Gastrocnemius medialis (tissue), 4 donors: ENCODE results near the gene PCSK1N. TPM values are rescaled to one million over a fixed set of nuclear protein-coding genes. Genes with fewer than 3 reads are reported as not detected.
A peak's percentile ranks its signal among the peaks of the same experiment; 100 is the strongest.

Source experiments
- ATAC-seq, 2 donors: fragments of 150-250 bp; one replicate each; pipeline ENCODE4 v1.9.1; 2016
- DNase-seq, 2 donors: peaks; one replicate each; pipeline ENCODE4 v3.0.0-alpha.2; 2019
- H3K27ac ChIP-seq, 4 donors: fragments of 200-600 bp; sonication (generic); 1 replicate in 1 of 4; 2 replicates in 3 of 4; pipeline ENCODE4 v1.5.1; 2016 to 2018; ENCODE audit warnings: mild to moderate bottlenecking in 2 of 4, moderate library complexity in 1 of 4
- H3K27me3 ChIP-seq, 3 donors: fragments of 200-600 bp; sonication (generic) in 2 of 3; 1 replicate in 1 of 3; 2 replicates in 2 of 3; pipeline versions ENCODE4 v1.5.1 to v1.6.0; 2016 to 2019; ENCODE audit warnings: mild to moderate bottlenecking in 1 of 3, moderate library complexity in 1 of 3
- H3K36me3 ChIP-seq, 2 donors: fragments of 200-600 bp; sonication (generic) in 1 of 2; one replicate each; pipeline ENCODE4 v1.5.1; 2017 to 2018
- H3K4me1 ChIP-seq, 2 donors: fragments of 200-600 bp; sonication (generic) in 1 of 2; one replicate each; pipeline ENCODE4 v1.5.1; 2016 to 2017; ENCODE audit warnings: mild to moderate bottlenecking in 2 of 2
- H3K4me3 ChIP-seq, 4 donors: fragments of 200-600 bp; sonication (generic) in 3 of 4; 1 replicate in 1 of 4; 2 replicates in 3 of 4; pipeline ENCODE4 v1.5.1; 2016 to 2019; ENCODE audit warnings: mild to moderate bottlenecking in 2 of 4
- H3K9me3 ChIP-seq, 3 donors: fragments of 200-600 bp; sonication (generic) in 2 of 3; 1 replicate in 1 of 3; 2 replicates in 2 of 3; pipeline ENCODE4 v1.5.1; 2016 to 2019
- POLR2A ChIP-seq, 2 donors: fragments of 450-650 bp; IDR thresholded peaks; one replicate each; pipeline ENCODE4 v1.6.1; 2017; ENCODE audit warnings: antibody characterized with exemption in 2 of 2, mild to moderate bottlenecking in 2 of 2, moderate library complexity in 2 of 2
- in situ Hi-C, 4 donors: fragments of 200-750 bp; cut with MboI; loops; one replicate each; pipeline versions ENCODE4 v1.15.0 to v1.8.0; 2017; ENCODE audit warnings: low sequenced_read_pairs in 4 of 4
- intact Hi-C: fragments of 100-400 bp; cut with DNase I; formaldehyde crosslinking; loops from one replicate; pipeline ENCODE4 v1.15.1; 2023; ENCODE audit warnings: low total_unique reads
- total RNA-seq, 4 donors: library from RNA; depleted of rRNA; stranded (reverse); fragments of >200 nt; gene quantifications; one replicate each; pipeline versions ENCODE4 v1.1.0 to v1.2.3, GENCODE V29; 2016
- TF ChIP-seq, protein P1 (sequence below), 5 experiments: fragments of 450-650 bp in 3 of 5; fragments of 200-600 bp in 2 of 5; sonication (generic) in 2 of 5; IDR thresholded peaks in 4 of 5; conservative IDR thresholded peaks in 1 of 5; 1 replicate in 4 of 5; 2 replicates in 1 of 5; pipeline ENCODE4 v1.5.1; 2016 to 2019; ENCODE audit warnings: antibody characterized with exemption in 5 of 5, mild to moderate bottlenecking in 3 of 5, moderate library complexity in 3 of 5

The PCSK1N gene
- total RNA-seq, 4 donors from 2014 or later: not detected

DNA sequence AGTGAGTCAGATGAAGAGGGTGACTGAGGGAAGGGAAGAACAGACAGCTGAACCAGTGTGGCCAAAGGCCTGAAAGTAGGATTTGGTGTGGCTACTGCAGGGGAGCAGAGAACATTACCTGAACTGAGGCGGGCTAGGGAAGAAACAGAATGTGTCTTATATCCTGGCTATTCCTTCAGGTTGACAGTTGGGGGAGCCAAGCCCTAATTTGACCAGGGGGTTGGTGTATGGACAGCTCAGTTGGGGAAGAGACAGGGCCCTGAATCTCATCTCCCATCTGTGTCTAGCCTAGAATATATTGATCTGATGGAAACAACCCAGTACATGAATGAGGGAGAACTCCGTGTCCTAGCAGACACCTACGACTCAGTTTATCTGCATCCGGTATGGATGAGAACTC, 29.3 kb downstream of the PCSK1N start:
- Histone ChIP-seq H3K36me3 (peaks cover 0 to 6% of the 10 kb centered on the region in 2 donors), H3K27me3 (no peaks in the 10 kb centered on the region), H3K4me3 (no peak overlapping the region), H3K27ac (no peak overlapping the region), H3K9me3 (no peaks in the 10 kb centered on the region), H3K4me1 (peaks cover 0 to 6% of the 10 kb centered on the region in 2 donors)
- ATAC-seq (no peak), DNase-seq (no peak)
- TF ChIP-seq POLR2A (IDR thresholded peaks at IDR 0.05): no peak
- TF ChIP-seq, protein P1, sequence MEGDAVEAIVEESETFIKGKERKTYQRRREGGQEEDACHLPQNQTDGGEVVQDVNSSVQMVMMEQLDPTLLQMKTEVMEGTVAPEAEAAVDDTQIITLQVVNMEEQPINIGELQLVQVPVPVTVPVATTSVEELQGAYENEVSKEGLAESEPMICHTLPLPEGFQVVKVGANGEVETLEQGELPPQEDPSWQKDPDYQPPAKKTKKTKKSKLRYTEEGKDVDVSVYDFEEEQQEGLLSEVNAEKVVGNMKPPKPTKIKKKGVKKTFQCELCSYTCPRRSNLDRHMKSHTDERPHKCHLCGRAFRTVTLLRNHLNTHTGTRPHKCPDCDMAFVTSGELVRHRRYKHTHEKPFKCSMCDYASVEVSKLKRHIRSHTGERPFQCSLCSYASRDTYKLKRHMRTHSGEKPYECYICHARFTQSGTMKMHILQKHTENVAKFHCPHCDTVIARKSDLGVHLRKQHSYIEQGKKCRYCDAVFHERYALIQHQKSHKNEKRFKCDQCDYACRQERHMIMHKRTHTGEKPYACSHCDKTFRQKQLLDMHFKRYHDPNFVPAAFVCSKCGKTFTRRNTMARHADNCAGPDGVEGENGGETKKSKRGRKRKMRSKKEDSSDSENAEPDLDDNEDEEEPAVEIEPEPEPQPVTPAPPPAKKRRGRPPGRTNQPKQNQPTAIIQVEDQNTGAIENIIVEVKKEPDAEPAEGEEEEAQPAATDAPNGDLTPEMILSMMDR (IDR thresholded peaks at IDR 0.05 in 4 of 5, conservative IDR thresholded peaks at IDR 0.05 in 1 of 5): no peak
- intact Hi-C loops (loop anchor here (10.0 kb wide), 2 partner anchors 271 to 781 kb away; partner anchors contain the start of gene TBC1D25), in situ Hi-C loops (loop anchor here in 2 of 4 donors (10.0 to 25.0 kb wide), 3 partner anchors 61 to 144 kb away; partner anchors contain the start of genes PQBP1 (in 1 of the 2) and TIMM17B (in 1 of the 2))

DNA sequence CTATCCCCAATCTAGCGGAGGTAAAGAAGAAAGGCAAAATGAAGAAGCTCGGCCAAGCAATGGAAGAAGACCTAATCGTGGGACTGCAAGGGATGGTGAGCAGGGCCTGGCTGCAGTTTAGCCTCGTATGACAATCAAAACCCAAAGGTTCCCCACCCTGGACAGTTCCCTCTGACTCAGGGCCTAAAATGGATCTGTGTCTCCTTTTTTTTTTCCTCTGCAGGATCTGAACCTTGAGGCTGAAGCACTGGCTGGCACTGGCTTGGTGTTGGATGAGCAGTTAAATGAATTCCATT, 32.6 kb downstream of the PCSK1N start:
- ATAC-seq (no peak), DNase-seq (no peak)
- intact Hi-C loops (loop anchor here (1.0 to 10.0 kb wide), 11 partner anchors 66 to 778 kb away; partner anchors contain the start of genes GPKOW, OTUD5, PRICKLE3 and TBC1D25), in situ Hi-C loops (loop anchor here in 2 of 4 donors (10.0 to 25.0 kb wide), 3 partner anchors 58 to 141 kb away; partner anchors contain the start of genes PQBP1 (in 1 of the 2) and TIMM17B (in 1 of the 2))
- TF ChIP-seq, protein P1 (IDR thresholded peaks at IDR 0.05 in 4 of 5, conservative IDR thresholded peaks at IDR 0.05 in 1 of 5): no peak
- TF ChIP-seq POLR2A (IDR thresholded peaks at IDR 0.05): no peak
- no peaks in the 10 kb centered on the region for H3K27me3 ChIP-seq
- H3K36me3 ChIP-seq: no peaks in the 10 kb centered on the region
- peak overlapping the region; percentile 61 to 72 (median 68) for H3K4me3 ChIP-seq
- H3K27ac ChIP-seq: peak overlapping the region; percentile 90 to 99 (median 96)
- H3K4me1 ChIP-seq: peaks cover 5 to 6% of the 10 kb centered on the region in 2 donors
- no peaks in the 10 kb centered on the region for H3K9me3 ChIP-seq

DNA sequence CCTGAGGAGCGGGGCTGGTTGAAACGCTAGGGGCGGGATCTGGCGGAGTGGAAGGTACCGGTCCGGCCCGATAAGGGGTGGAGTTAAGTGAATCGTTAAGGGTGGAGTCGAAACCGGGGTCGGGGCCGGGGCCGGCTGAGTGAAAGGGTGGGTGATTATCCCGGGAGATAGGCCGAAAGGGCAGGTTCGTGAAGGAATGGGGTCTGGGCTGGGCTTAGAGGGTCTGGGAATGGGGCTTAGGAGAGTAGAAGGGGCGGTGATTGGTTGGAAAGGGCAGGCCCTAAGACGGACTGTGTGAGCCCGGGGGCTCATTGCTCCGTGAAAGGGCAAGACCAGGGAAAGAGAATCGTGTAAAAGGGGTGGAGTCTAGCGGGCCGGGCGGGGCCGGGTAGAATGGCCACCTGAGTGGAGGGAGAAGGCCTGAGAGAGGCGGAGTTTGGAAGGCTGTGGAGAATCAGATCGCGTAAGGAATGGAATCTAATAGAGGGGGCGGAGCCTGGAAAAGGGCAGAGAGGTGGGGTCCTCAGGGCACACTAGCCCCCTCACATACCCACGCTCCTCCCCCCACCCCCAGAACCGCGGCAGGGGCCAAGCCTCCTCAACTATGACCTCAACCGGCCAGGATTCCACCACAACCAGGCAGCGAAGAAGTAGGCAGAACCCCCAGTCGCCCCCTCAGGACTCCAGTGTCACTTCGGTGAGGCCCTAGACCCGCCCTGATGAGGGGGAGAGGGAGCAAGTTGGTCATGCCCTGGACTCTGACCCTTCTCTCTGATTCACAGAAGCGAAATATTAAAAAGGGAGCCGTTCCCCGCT, 33.1 kb downstream of the PCSK1N start:
- in situ Hi-C loops: loop anchor here in 2 of 4 donors (10.0 to 25.0 kb wide), 3 partner anchors 57 to 140 kb away; partner anchors contain the start of genes PQBP1 (in 1 of the 2) and TIMM17B (in 1 of the 2)
- peak; percentile 69 to 79 for ATAC-seq

DNA sequence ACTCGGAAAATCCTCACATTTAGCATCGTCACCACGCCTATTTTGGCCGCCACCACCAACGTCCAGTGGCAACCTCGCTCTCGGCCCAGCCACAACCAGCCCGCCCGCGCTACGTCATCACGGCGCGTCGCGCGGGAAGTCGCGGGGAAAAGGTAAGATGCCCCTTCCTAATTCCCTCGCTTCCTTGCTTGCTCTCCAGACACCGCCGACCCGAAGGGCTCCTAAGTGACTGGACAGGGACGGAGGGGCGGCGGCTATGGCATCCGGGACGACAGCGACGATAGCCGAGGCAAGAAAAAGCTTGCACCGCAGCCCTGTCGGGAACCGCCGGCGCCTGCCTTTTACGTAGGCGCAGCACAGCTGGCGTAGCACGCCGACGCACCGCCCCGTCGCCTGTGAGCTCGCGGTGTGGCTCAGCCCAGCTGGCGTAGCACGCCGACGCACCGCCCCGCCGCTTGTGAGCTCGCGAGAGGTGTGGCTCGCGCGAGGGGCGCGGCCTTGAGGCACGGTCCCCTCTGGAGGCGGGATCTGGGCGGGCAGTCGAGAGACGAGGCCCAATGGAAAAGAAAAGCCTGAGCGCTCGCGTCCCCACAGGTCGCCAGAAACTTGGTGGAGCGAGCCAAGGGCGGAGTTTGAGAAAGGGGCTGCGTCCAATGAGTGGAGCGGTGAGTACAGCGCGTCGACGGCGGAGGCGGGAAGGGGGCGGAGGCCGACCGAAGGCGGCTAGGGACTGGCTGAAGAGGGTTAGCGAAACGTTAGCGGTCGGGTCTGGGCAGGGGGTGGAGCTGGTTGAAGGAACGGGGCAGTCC, 33.9 kb downstream of the PCSK1N start, which contains the start of gene HDAC6:
TSS of gene HDAC6 (plus strand) at position 788 of the 809 bp plus-strand sequence. CDS start 626 bp downstream, outside the sequence.
- DNase-seq: peak; percentile 93 to 98
- TF ChIP-seq, protein P1 (IDR thresholded peaks at IDR 0.05 in 4 of 5, conservative IDR thresholded peaks at IDR 0.05 in 1 of 5): no peak
- peak in 1 of 2 donors; percentile 6 for TF ChIP-seq POLR2A (IDR thresholded peaks at IDR 0.05)
- Histone ChIP-seq H3K9me3 (no peaks in the 10 kb centered on the region), H3K4me1 (peaks cover 5 to 6% of the 10 kb centered on the region in 2 donors), H3K36me3 (no peaks in the 10 kb centered on the region), H3K4me3 (peak within 1 kb of the TSS; percentile 65 to 74 (median 72)), H3K27me3 (no peaks in the 10 kb centered on the region), H3K27ac (peak within 1 kb of the TSS; percentile 90 to 99 (median 96))
- intact Hi-C loops (loop anchor here (1.0 to 10.0 kb wide), 13 partner anchors 64 to 777 kb away; partner anchors contain the start of genes GPKOW, OTUD5, PQBP1 and PRICKLE3), in situ Hi-C loops (loop anchor here in 2 of 4 donors (10.0 to 25.0 kb wide), 3 partner anchors 57 to 139 kb away; partner anchors contain the start of genes PQBP1 (in 1 of the 2) and TIMM17B (in 1 of the 2))
- peak; percentile 85 to 87 for ATAC-seq

More for the DNA sequence above, 33.1 kb downstream of the PCSK1N start:
- H3K4me1 ChIP-seq: peaks cover 5 to 6% of the 10 kb centered on the region in 2 donors
- TF ChIP-seq, protein P1 (IDR thresholded peaks at IDR 0.05 in 4 of 5, conservative IDR thresholded peaks at IDR 0.05 in 1 of 5): peak in 1 of 5 experiments; percentile 29
- peak; percentile 65 to 76 for TF ChIP-seq POLR2A (IDR thresholded peaks at IDR 0.05)
- peak overlapping the region; percentile 61 to 72 (median 68) for H3K4me3 ChIP-seq
- peak; percentile 61 to 82 for DNase-seq
- no peaks in the 10 kb centered on the region for H3K9me3 ChIP-seq
- H3K27me3 ChIP-seq: no peaks in the 10 kb centered on the region
- intact Hi-C loops: loop anchor here (1.0 to 10.0 kb wide), 11 partner anchors 65 to 777 kb away; partner anchors contain the start of genes GPKOW, OTUD5, PRICKLE3 and TBC1D25
- H3K36me3 ChIP-seq: no peaks in the 10 kb centered on the region
- peak overlapping the region; percentile 90 to 99 (median 96) for H3K27ac ChIP-seq
